GM21423 (cell line): ENCODE measurements around the gene RANBP3L.
"Not testable (repeated sequence)": the region's sequence is repeated elsewhere in the genome, so short reads cannot be mapped to it uniquely, and the experiment has no call there.

ENCODE experiments used
- ATAC-seq: cut with Tn5 transposase; IDR thresholded peaks from one replicate; pipeline ENCODE4 v1.9.1; 2021; ENCODE audit warnings: mild to moderate bottlenecking, moderate library complexity; ENCODE audit not compliant: unreplicated experiment

Gene RANBP3L

GRCh38 chr5:36209664-36210063 lies 92.0 kb downstream of the RANBP3L start:
- no peak for ATAC-seq

GRCh38 chr5:36208786-36209185 lies 92.9 kb downstream of the RANBP3L start:
- no peak for ATAC-seq

GRCh38 chr5:36206913-36207312 lies 94.8 kb downstream of the RANBP3L start:
- no peak for ATAC-seq

GRCh38 chr5:36205329-36205728 lies 96.4 kb downstream of the RANBP3L start:
- no peak for ATAC-seq

GRCh38 chr5:36202521-36202961 lies 99.2 kb downstream of the RANBP3L start:
- no peak for ATAC-seq

- ATAC-seq: no peak
Measured at GRCh38 chr5:36200513-36200912, 101.2 kb downstream of the RANBP3L start.

GRCh38 chr5:36199620-36200019 lies 102.1 kb downstream of the RANBP3L start:
- ATAC-seq: no peak

GRCh38 chr5:36198783-36199182 lies 102.9 kb downstream of the RANBP3L start:
- not testable (repeated sequence) for ATAC-seq
